HS-27A (cell line): ENCODE results near the gene CIITA.
A peak's percentile ranks its signal among the peaks of the same experiment; 100 is the strongest.

Experiments used
- DNase-seq: peaks from one replicate; pipeline ENCODE4 v3.0.0-alpha.2; 2012; ENCODE audit warnings: low read depth, missing footprints

CIITA gene

GRCh38 chr16:10849736-10850477 is 27.1 kb upstream of the CIITA start:
- no peak for DNase-seq

GRCh38 chr16:10850478-10850850 is 26.5 kb upstream of the CIITA start:
- no peak for DNase-seq

GRCh38 chr16:10851512-10851911 is 25.5 kb upstream of the CIITA start:
- DNase-seq, result no peak

GRCh38 chr16:10852286-10852685 is 24.7 kb upstream of the CIITA start:
- no peak for DNase-seq

- no peak for DNase-seq
Measured at GRCh38 chr16:10852948-10853347, 24.1 kb upstream of the CIITA start.

GRCh38 chr16:10856042-10856441 is 21.0 kb upstream of the CIITA start:
- no peak for DNase-seq

- no peak for DNase-seq
Measured at GRCh38 chr16:10858203-10858602, 18.8 kb upstream of the CIITA start.

- no peak for DNase-seq
Measured at GRCh38 chr16:10859020-10859419, 18.0 kb upstream of the CIITA start.

- no peak for DNase-seq
Measured at GRCh38 chr16:10859658-10860057, 17.3 kb upstream of the CIITA start.

- peak; percentile 64 for DNase-seq
Measured at GRCh38 chr16:10862438-10862837, 14.6 kb upstream of the CIITA start.

- no peak for DNase-seq
Measured at GRCh38 chr16:10865991-10866966, 10.7 kb upstream of the CIITA start.

GRCh38 chr16:10867199-10867598 is 9.8 kb upstream of the CIITA start:
- DNase-seq, result no peak

- DNase-seq, result no peak
Measured at GRCh38 chr16:10868104-10868595, 8.9 kb upstream of the CIITA start.

GRCh38 chr16:10868596-10869469 is 8.2 kb upstream of the CIITA start:
- DNase-seq, result no peak

GRCh38 chr16:10870137-10870776 is 6.7 kb upstream of the CIITA start:
- no peak for DNase-seq

- no peak for DNase-seq
Measured at GRCh38 chr16:10870808-10871156, 6.2 kb upstream of the CIITA start.

GRCh38 chr16:10871157-10871991 is 5.6 kb upstream of the CIITA start:
- peak; percentile 84 for DNase-seq

GRCh38 chr16:10876315-10876714 is 687 bp upstream of the CIITA start:
- no peak for DNase-seq

GRCh38 chr16:10877472-10877946 is 507 bp downstream of the CIITA start:
- no peak for DNase-seq

- no peak for DNase-seq
Measured at GRCh38 chr16:10878328-10878643, 1.3 kb downstream of the CIITA start.
